ENCODE results near the gene ZCWPW1.

GRCh38 chr7:100438172-100438571 lies 9.7 kb upstream of the ZCWPW1 start:
- no peak for TF ChIP-seq CTCF (IDR thresholded peaks at IDR 0.05)
- no peak for TF ChIP-seq POLR2A (IDR thresholded peaks at IDR 0.05)
